GM21515 (cell line): ENCODE results near the gene BAIAP3.

Experiments
- ATAC-seq: cut with Tn5 transposase; IDR thresholded peaks from one replicate; pipeline ENCODE4 v1.9.1; 2021; ENCODE audit not compliant: unreplicated experiment

The BAIAP3 gene

GRCh38 chr16:1381612-1382406 is 48.4 kb downstream of the BAIAP3 start:
- ATAC-seq, result no peak

GRCh38 chr16:1383556-1383955 is 50.1 kb downstream of the BAIAP3 start:
- no peak for ATAC-seq

GRCh38 chr16:1385232-1385631 is 51.8 kb downstream of the BAIAP3 start:
- ATAC-seq, result no peak

- no peak for ATAC-seq
These were observed 53.9 kb downstream of the BAIAP3 start for GRCh38 chr16:1387331-1387730.

GRCh38 chr16:1389762-1390161 is 56.3 kb downstream of the BAIAP3 start:
- ATAC-seq, result no peak

GRCh38 chr16:1390239-1390779 is 56.9 kb downstream of the BAIAP3 start:
- ATAC-seq, result no peak

- no peak for ATAC-seq
These were observed 59.4 kb downstream of the BAIAP3 start for GRCh38 chr16:1392826-1393225.

- ATAC-seq, result no peak
These were observed 60.2 kb downstream of the BAIAP3 start for GRCh38 chr16:1393613-1394176.

GRCh38 chr16:1394367-1394951 is 61.0 kb downstream of the BAIAP3 start:
- no peak for ATAC-seq

GRCh38 chr16:1395444-1396031 is 62.1 kb downstream of the BAIAP3 start:
- ATAC-seq, result no peak

- no peak for ATAC-seq
These were observed 64.3 kb downstream of the BAIAP3 start for GRCh38 chr16:1397779-1398178.

- ATAC-seq, result no peak
These were observed 64.9 kb downstream of the BAIAP3 start for GRCh38 chr16:1398351-1398750.
